SK-N-SH treated with all-trans-retinoic acid at 6 μM for 48 hours (cell line): ENCODE data around the gene NGEF.
A peak's percentile ranks its signal among the peaks of the same experiment; 100 is the strongest.

Source experiments
- ATAC-seq: fragments of 200-7000 bp; cut with Tn5 transposase; 3 replicates; pipeline ENCODE4 v1.9.1; 2020; ENCODE audit warnings: mild to moderate bottlenecking, moderate library complexity
- ARNTL ChIP-seq: fragments of 450-650 bp; formaldehyde crosslinking; IDR thresholded peaks from 2 replicates; pipeline ENCODE4 v1.5.0; 2020; ENCODE audit warnings: low read depth, mild to moderate bottlenecking, moderate library complexity, borderline replicate concordance
- BACH2 ChIP-seq: fragments of 250-450 bp; sonication (Bioruptor Pico); IDR thresholded peaks from 2 replicates; pipeline ENCODE4 v1.9.0; 2021; ENCODE audit warnings: mild to moderate bottlenecking, borderline replicate concordance
- CSDC2 ChIP-seq: fragments of 250-450 bp; sonication (Bioruptor Pico); IDR thresholded peaks from 2 replicates; pipeline ENCODE4 v1.5.0; 2020; ENCODE audit warnings: mild to moderate bottlenecking, moderate library complexity
- ESRRG ChIP-seq: fragments of 250-450 bp; sonication (Bioruptor Pico); IDR thresholded peaks from 2 replicates; pipeline ENCODE4 v1.6.1; 2021; ENCODE audit warnings: mild to moderate bottlenecking
- ISL1 ChIP-seq: fragments of 250-450 bp; sonication (Bioruptor Pico); IDR thresholded peaks from 2 replicates; pipeline ENCODE4 v2.1.2; 2022; ENCODE audit warnings: mild to moderate bottlenecking, moderate library complexity
- OSR1 ChIP-seq: fragments of 250-450 bp; sonication (Bioruptor Pico); IDR thresholded peaks from 2 replicates; pipeline ENCODE4 v1.8.0; 2022; ENCODE audit warnings: moderate library complexity, mild to moderate bottlenecking, inconsistent platforms
- PPARA ChIP-seq: fragments of 250-450 bp; sonication (Bioruptor Pico); IDR thresholded peaks from 2 replicates; pipeline ENCODE4 v1.5.0; 2020; ENCODE audit warnings: mild to moderate bottlenecking, borderline replicate concordance
- RARB ChIP-seq: fragments of 250-450 bp; sonication (Bioruptor Pico); IDR thresholded peaks from 2 replicates; pipeline ENCODE4 v1.8.0; 2021; ENCODE audit warnings: mild to moderate bottlenecking, moderate library complexity
- TCF4 ChIP-seq: fragments of 250-450 bp; sonication (Bioruptor Pico); IDR thresholded peaks from 2 replicates; pipeline ENCODE4 v1.8.0; 2021; ENCODE audit warnings: mild to moderate bottlenecking, moderate library complexity, borderline replicate concordance
- TOX ChIP-seq: fragments of 250-450 bp; sonication (Bioruptor Pico); IDR thresholded peaks from 2 replicates; pipeline ENCODE4 v1.8.0; 2021; ENCODE audit warnings: mild to moderate bottlenecking, moderate library complexity, borderline replicate concordance
- ZFP3 ChIP-seq: fragments of 250-450 bp; sonication (Bioruptor Pico); IDR thresholded peaks from 2 replicates; pipeline ENCODE4 v1.5.0; 2020; ENCODE audit warnings: mild to moderate bottlenecking, moderate library complexity
- ZFP30 ChIP-seq: fragments of 450-650 bp; formaldehyde crosslinking; IDR thresholded peaks from 2 replicates; pipeline ENCODE4 v1.5.0; 2022; ENCODE audit warnings: mild to moderate bottlenecking, moderate library complexity
- ZNF565 ChIP-seq: fragments of 450-650 bp; formaldehyde crosslinking; conservative IDR thresholded peaks from 2 replicates; pipeline ENCODE4 v1.5.0; 2020; ENCODE audit warnings: low read depth, mild to moderate bottlenecking, moderate library complexity
- ZNF70 ChIP-seq: fragments of 450-650 bp; formaldehyde crosslinking; IDR thresholded peaks from 2 replicates; pipeline ENCODE4 v1.5.0; 2020; ENCODE audit warnings: mild to moderate bottlenecking, moderate library complexity
- TF ChIP-seq, protein P1 (sequence below): fragments of 250-450 bp; sonication (Bioruptor Pico); IDR thresholded peaks from 2 replicates; pipeline ENCODE4 v1.5.1; 2021; ENCODE audit warnings: mild to moderate bottlenecking, moderate library complexity
- TF ChIP-seq, protein P2 (sequence below): fragments of 250-450 bp; sonication (Bioruptor Pico); IDR thresholded peaks from 2 replicates; pipeline ENCODE4 v1.5.1; 2020; ENCODE audit warnings: low read depth, mild to moderate bottlenecking, moderate library complexity
- TF ChIP-seq, protein P3 (sequence below): fragments of 250-450 bp; sonication (Bioruptor Pico); IDR thresholded peaks from 2 replicates; pipeline ENCODE4 v1.5.0; 2020; ENCODE audit warnings: mild to moderate bottlenecking, moderate library complexity
- TF ChIP-seq, protein P4 (sequence below): fragments of 250-450 bp; sonication (Bioruptor Pico); IDR thresholded peaks from 2 replicates; pipeline ENCODE4 v1.8.0; 2021; ENCODE audit warnings: low read depth, mild to moderate bottlenecking, moderate library complexity, borderline replicate concordance
- TF ChIP-seq, protein P5 (sequence below): fragments of 250-450 bp; sonication (Bioruptor Pico); IDR thresholded peaks from 2 replicates; pipeline ENCODE4 v1.8.0; 2020; ENCODE audit warnings: mild to moderate bottlenecking, moderate library complexity, borderline replicate concordance

The NGEF gene

DNA sequence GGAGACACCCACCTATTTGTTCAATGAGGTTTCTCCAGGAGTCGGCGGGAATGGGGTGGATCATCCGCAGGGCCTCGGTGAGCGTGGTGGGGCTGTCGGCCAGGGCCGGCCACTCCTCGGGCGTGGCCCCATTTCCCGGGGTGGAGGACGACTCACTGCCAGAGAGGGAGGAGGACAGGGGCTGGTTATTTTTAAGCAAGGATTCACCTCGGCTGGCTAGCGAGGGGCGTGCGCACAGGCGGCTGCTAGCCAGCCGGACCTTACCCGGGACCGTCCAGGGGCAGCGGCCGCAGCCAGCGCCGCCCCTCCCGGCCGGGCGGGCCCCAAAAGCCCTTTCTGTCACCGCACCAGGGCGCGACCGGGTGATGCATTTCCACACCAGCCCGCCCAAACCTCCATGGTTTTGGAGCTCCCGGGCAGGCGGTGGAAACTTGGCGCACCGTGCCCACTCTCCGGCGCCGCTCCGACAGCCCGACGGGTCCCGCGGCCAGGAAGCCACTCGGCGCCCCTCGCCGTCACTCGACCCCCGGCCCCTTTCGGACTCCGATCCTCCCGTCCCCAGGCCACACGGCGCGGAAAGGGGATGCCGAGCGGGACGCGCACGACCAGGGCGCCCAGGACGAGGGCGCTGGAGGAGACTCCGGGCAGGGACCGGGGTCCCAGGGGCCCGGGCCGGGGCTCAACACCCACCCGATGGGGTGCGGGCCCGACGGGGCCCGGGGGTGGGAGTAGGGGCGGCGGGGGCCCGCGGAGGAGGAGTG, 85.8 kb downstream of the NGEF start:
- TF ChIP-seq TOX (CRISPR knock-in tag) (no peak), ZFP30 (no peak), ISL1 (CRISPR knock-in tag) (no peak), ZFP3 (CRISPR knock-in tag) (no peak), ZNF565 (CRISPR knock-in tag) (no peak), BACH2 (CRISPR knock-in tag) (no peak), OSR1 (CRISPR knock-in tag) (no peak), PPARA (no peak), ESRRG (CRISPR knock-in tag) (no peak), ARNTL (CRISPR knock-in tag) (no peak), CSDC2 (no peak), ZNF70 (CRISPR knock-in tag) (no peak)
- TF ChIP-seq, protein P1, sequence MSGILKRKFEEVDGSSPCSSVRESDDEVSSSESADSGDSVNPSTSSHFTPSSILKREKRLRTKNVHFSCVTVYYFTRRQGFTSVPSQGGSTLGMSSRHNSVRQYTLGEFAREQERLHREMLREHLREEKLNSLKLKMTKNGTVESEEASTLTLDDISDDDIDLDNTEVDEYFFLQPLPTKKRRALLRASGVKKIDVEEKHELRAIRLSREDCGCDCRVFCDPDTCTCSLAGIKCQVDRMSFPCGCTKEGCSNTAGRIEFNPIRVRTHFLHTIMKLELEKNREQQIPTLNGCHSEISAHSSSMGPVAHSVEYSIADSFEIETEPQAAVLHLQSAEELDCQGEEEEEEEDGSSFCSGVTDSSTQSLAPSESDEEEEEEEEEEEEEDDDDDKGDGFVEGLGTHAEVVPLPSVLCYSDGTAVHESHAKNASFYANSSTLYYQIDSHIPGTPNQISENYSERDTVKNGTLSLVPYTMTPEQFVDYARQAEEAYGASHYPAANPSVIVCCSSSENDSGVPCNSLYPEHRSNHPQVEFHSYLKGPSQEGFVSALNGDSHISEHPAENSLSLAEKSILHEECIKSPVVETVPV (CRISPR knock-in tag), result no peak
- TF ChIP-seq, protein P2, sequence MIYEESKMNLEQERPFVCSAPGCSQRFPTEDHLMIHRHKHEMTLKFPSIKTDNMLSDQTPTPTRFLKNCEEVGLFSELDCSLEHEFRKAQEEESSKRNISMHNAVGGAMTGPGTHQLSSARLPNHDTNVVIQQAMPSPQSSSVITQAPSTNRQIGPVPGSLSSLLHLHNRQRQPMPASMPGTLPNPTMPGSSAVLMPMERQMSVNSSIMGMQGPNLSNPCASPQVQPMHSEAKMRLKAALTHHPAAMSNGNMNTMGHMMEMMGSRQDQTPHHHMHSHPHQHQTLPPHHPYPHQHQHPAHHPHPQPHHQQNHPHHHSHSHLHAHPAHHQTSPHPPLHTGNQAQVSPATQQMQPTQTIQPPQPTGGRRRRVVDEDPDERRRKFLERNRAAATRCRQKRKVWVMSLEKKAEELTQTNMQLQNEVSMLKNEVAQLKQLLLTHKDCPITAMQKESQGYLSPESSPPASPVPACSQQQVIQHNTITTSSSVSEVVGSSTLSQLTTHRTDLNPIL (CRISPR knock-in tag), result no peak
- TF ChIP-seq, protein P3, sequence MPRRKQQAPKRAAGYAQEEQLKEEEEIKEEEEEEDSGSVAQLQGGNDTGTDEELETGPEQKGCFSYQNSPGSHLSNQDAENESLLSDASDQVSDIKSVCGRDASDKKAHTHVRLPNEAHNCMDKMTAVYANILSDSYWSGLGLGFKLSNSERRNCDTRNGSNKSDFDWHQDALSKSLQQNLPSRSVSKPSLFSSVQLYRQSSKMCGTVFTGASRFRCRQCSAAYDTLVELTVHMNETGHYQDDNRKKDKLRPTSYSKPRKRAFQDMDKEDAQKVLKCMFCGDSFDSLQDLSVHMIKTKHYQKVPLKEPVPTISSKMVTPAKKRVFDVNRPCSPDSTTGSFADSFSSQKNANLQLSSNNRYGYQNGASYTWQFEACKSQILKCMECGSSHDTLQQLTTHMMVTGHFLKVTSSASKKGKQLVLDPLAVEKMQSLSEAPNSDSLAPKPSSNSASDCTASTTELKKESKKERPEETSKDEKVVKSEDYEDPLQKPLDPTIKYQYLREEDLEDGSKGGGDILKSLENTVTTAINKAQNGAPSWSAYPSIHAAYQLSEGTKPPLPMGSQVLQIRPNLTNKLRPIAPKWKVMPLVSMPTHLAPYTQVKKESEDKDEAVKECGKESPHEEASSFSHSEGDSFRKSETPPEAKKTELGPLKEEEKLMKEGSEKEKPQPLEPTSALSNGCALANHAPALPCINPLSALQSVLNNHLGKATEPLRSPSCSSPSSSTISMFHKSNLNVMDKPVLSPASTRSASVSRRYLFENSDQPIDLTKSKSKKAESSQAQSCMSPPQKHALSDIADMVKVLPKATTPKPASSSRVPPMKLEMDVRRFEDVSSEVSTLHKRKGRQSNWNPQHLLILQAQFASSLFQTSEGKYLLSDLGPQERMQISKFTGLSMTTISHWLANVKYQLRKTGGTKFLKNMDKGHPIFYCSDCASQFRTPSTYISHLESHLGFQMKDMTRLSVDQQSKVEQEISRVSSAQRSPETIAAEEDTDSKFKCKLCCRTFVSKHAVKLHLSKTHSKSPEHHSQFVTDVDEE, result no peak
- TF ChIP-seq, protein P4, sequence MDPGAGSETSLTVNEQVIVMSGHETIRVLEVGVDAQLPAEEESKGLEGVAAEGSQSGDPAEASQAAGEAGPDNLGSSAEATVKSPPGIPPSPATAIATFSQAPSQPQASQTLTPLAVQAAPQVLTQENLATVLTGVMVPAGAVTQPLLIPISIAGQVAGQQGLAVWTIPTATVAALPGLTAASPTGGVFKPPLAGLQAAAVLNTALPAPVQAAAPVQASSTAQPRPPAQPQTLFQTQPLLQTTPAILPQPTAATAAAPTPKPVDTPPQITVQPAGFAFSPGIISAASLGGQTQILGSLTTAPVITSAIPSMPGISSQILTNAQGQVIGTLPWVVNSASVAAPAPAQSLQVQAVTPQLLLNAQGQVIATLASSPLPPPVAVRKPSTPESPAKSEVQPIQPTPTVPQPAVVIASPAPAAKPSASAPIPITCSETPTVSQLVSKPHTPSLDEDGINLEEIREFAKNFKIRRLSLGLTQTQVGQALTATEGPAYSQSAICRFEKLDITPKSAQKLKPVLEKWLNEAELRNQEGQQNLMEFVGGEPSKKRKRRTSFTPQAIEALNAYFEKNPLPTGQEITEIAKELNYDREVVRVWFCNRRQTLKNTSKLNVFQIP, result no peak
- ATAC-seq, result peak; percentile 16; the same call in 1 of the 3 replicates

DNA sequence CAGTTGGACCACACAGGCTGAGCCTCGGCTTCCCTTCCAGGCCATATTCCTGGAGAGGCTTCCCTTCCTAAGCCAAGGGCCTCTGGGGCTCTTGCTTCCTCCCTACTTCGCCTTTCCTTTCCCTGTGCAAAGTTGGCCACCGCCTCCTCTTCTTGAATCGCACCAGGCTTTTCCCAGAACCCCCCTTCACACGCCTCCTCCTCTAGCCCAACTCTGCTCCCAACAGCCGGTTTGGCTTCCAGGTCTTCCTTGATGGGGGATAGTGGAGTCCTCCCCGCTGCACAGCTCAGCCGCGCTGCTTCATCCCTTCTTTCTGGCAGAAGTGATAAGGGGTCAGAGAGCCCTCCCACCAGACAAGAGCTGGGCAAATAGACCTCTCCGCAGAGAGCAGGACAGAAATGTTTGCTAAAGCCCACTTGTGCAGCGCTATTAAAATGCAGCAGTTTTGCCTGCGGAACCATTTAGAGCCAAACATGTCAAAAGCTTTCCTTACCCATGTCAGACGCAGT, 86.6 kb downstream of the NGEF start:
- peak; percentile 11; the same call in 1 of the 3 replicates for ATAC-seq
- TF ChIP-seq ZNF565 (CRISPR knock-in tag) (no peak), CSDC2 (no peak), TCF4 (CRISPR knock-in tag) (no peak), ZFP30 (no peak), ESRRG (CRISPR knock-in tag) (no peak), ZFP3 (CRISPR knock-in tag) (no peak), PPARA (no peak), RARB (CRISPR knock-in tag) (no peak), ZNF70 (CRISPR knock-in tag) (no peak)
- TF ChIP-seq, protein P2 (CRISPR knock-in tag), result no peak
- TF ChIP-seq, protein P5, sequence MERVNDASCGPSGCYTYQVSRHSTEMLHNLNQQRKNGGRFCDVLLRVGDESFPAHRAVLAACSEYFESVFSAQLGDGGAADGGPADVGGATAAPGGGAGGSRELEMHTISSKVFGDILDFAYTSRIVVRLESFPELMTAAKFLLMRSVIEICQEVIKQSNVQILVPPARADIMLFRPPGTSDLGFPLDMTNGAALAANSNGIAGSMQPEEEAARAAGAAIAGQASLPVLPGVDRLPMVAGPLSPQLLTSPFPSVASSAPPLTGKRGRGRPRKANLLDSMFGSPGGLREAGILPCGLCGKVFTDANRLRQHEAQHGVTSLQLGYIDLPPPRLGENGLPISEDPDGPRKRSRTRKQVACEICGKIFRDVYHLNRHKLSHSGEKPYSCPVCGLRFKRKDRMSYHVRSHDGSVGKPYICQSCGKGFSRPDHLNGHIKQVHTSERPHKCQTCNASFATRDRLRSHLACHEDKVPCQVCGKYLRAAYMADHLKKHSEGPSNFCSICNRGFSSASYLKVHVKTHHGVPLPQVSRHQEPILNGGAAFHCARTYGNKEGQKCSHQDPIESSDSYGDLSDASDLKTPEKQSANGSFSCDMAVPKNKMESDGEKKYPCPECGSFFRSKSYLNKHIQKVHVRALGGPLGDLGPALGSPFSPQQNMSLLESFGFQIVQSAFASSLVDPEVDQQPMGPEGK (CRISPR knock-in tag), result no peak
- TF ChIP-seq, protein P3, result no peak
